Measurements from ENCODE around the gene COMMD8.
"Not testable (repeated sequence)": the region's sequence is repeated elsewhere in the genome, so short reads cannot be mapped to it uniquely, and the experiment has no call there.

Gene COMMD8

GRCh38 chr4:47463235-47463956 lies at the start of gene COMMD8:
COMMD8 (minus strand) TSS chr4:47463702; CDS start chr4:47463651, 51 bp downstream.
- peak; percentile 95 for DNase-seq (ENCODE audit: low spot score)

DNA sequence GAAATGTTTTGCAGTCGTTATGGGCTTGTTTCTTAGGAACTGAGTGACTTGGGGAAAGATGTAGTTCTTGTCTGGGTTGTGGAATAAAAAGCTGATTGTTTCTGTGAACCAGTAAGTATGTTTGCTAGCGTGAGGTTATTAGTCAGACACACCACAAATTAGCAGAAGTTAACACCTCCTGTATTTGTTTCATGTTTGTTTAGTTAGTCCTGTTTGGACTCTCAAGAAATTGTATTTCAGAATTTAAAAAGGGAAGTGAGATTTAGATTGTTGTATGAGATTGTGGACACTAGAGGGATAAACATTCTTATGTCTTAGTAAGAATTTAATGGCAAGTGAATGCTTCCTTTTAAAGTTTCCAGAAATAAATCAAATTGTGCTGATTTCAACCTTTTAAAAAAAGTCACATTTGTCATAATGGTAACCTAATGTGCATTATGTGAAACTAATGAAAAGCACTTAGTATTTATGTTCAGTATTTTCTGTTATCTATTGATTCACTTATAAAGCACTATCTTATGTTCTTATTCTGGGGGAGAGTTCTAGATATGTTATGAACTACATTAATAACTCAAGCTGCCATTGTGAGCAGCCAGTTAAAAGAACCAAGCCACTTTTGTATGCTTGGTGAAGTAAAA lies 47.1 kb upstream of the COMMD8 start:
- peak; percentile 27 for DNase-seq (ENCODE audit: low spot score)

- DNase-seq (ENCODE audit: low spot score) = no peak
Observed at GRCh38 chr4:47505666-47506065, 42.2 kb upstream of the COMMD8 start.

- DNase-seq (ENCODE audit: low spot score) = no peak
Observed at GRCh38 chr4:47505147-47505546, 41.6 kb upstream of the COMMD8 start.

DNA sequence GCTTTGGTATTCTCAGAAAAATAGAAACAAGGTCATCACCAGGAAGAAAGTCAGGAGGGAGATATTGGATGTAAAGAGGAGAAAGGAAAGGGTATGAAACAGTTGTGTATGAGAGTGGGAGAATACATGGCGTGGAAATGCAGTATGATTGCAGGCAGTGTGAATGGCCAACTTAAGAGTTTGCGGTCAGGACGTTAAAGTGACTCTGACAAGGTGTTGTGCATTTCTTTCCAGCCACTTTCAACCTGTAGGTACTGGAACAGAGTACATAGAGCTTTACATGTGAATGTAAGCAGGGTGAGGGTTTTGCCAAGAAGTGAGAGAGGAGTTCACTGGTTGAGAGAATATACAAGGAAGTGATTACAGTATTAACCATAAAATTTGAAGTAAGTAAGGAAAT lies 37.3 kb upstream of the COMMD8 start:
- DNase-seq (ENCODE audit: low spot score) = no peak

GRCh38 chr4:47499700-47500099 lies 36.2 kb upstream of the COMMD8 start:
- DNase-seq (ENCODE audit: low spot score) = peak; percentile 39

GRCh38 chr4:47498899-47499298 lies 35.4 kb upstream of the COMMD8 start:
- no peak for DNase-seq (ENCODE audit: low spot score)

GRCh38 chr4:47494124-47494430 lies 30.6 kb upstream of the COMMD8 start:
- no peak for DNase-seq (ENCODE audit: low spot score)

- DNase-seq (ENCODE audit: low spot score) = no peak
Observed at GRCh38 chr4:47493238-47494123, 30.0 kb upstream of the COMMD8 start.

- peak; percentile 39 for DNase-seq (ENCODE audit: low spot score)
Observed at GRCh38 chr4:47490550-47490949, 27.0 kb upstream of the COMMD8 start.

GRCh38 chr4:47488706-47489105 lies 25.2 kb upstream of the COMMD8 start:
- DNase-seq (ENCODE audit: low spot score) = no peak

DNA sequence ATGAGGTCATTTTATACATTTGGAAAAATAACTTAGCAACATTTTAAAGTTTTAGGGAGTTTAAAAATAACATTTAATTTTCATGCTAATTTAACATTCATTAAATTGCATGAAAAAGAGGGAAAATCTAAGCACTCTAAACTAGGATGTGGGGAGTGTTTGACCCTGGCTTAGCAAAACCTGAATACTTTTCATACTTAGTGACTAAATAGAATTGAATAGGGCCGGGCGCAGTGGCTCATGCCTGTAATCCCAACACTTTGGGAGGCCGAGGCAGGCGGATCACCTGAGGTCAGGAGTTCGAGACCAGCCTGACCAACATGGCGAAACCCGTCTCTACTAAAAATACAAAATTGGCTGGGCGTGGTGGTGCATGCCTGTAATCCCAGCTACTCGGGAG lies 23.2 kb upstream of the COMMD8 start:
- DNase-seq (ENCODE audit: low spot score) = not testable (repeated sequence)

- no peak for DNase-seq (ENCODE audit: low spot score)
Observed at GRCh38 chr4:47486231-47486673, 22.8 kb upstream of the COMMD8 start.

DNA sequence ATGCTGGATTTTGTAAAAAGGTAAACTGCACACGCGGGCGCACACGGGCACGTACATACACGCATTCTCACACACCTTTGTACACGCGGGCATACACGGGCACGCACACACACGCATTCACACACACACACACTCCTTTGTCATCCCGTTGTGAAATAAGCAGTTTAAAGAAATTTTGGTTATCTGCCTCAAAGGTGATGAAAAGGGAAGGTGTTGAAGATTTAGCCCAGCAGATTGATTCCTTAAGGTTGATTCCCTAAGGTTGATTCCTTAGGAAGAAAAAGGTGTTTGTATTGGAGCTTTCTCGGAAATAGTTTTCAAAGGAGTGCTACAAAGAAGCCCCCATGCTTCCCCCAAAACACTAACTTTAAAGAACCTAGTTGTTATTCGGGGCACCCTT lies 22.3 kb upstream of the COMMD8 start:
- DNase-seq (ENCODE audit: low spot score) = no peak

DNA sequence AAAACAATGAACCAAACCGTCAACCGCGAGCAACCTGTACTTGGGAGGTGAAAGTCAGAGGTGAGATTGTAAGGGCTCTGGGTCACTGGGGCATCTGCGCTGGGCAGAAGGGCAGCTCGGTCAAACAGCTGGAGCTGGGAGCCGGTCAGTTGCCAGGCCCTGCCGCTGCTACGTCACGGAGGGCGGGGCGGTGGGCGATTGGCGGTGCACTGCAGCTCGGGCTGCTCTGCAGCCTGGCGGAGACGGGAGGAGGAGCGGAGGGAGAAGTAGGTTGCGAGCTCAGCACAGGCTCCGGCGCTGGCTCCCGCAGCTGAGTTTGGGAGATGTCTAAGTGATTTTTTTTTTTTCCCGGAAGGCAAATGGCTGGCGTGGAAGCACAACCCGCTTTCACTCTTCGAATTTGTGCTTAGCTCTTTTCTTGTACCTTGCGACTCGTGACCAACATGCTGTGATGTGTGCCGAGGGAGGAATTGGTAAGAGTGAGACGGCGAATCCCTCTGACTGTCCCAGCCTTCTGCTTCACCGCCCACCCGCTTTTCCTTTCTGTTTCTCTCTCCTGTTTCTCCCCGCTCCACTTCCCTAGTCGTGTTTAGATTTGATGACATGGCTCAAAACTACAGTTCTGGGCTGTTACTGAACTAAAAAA lies 21.7 kb upstream of the COMMD8 start, which contains the start of gene ATP10D:
Gene ATP10D (plus strand): TSS at position 229 of the 646 bp plus-strand sequence. CDS start 27,266 bp downstream, outside the sequence.
- peak; percentile 83 for DNase-seq (ENCODE audit: low spot score)

DNA sequence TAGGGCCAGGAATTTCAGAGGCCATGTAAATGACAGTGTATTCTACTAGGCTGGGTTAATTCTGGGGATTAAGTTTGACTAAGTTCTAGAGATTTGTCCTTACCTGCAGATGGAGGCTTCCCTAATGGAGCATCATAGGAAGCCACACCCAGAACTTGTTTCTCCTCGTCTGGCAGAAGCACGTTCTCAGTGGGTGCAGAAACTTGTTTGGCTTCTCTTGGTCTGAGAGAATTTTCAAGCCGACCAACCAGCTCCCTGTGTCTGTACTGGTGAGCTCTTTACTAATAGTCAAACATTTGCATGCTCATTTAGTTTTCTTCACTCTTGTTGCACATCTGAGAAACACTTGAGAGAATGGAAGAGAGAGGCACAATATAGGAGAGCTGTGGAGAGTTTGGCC lies 20.7 kb upstream of the COMMD8 start:
- DNase-seq (ENCODE audit: low spot score) = peak; percentile 6

- peak; percentile 4 for DNase-seq (ENCODE audit: low spot score)
Observed at GRCh38 chr4:47483745-47484144, 20.2 kb upstream of the COMMD8 start.

GRCh38 chr4:47482326-47482725 lies 18.8 kb upstream of the COMMD8 start:
- DNase-seq (ENCODE audit: low spot score) = no peak

DNA sequence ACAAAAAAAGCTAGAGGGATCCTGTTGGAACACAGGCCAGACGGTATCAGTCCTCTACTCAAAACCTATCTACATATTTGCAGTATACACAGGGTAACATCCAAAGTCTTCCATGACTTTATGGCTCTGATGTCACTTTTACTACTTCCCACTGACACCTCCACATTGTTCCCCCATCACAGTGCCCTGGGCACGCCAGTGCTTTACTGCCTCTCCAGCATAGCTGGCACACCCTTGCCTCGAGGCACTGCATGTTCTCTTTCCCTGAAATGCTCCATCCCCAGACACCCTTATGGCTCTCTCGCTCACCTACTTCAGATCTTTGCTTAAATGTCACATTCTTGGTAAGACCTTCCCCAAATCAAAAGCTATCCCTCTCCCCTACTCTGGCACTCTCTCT lies 15.3 kb upstream of the COMMD8 start:
- no peak for DNase-seq (ENCODE audit: low spot score)

GRCh38 chr4:47475411-47475810 lies 11.9 kb upstream of the COMMD8 start:
- no peak for DNase-seq (ENCODE audit: low spot score)

DNA sequence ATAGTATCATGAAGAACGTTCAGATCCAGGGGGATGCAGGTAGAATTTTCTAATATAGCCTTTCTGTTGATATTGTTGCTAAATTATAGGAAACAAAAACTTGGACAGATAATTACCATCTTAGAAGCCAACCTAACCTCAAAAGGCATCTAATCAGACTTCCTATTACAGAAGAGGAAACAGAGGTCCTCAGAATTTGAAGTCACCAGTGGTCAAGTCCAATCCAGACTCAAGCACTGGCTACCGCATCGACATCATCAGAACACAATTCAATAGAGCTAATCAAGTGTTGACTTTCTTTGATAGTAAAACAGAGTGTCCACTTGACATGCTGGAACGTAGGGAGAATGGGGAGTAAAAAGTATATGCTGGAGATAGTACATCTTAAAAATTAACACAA lies 11.3 kb upstream of the COMMD8 start:
- no peak for DNase-seq (ENCODE audit: low spot score)

- DNase-seq (ENCODE audit: low spot score) = no peak
Observed at GRCh38 chr4:47473141-47473750, 9.7 kb upstream of the COMMD8 start.
